Stimulated activated CD4-positive, alpha-beta T cell treated with anti-CD3 and anti-CD28 coated beads, TNF-alpha, amount 100 ng/mL, for 1 hour (primary cell): Measurements from ENCODE around the gene PLXNB3.

Experiments
- DNase-seq, 3 donors: peaks; one replicate each; pipeline ENCODE4 v3.0.0-alpha.2; 2020; ENCODE audit warnings: low read depth in 3 of 3, low spot score in 1 of 3

The PLXNB3 gene

GRCh38 chrX:153773741-153774575, 9.9 kb downstream of the PLXNB3 start:
- no peak for DNase-seq

GRCh38 chrX:153774576-153775292, 10.7 kb downstream of the PLXNB3 start:
- DNase-seq, result no peak

- no peak for DNase-seq
Measured at GRCh38 chrX:153775293-153776119, 11.5 kb downstream of the PLXNB3 start.

GRCh38 chrX:153776120-153776599, 12.1 kb downstream of the PLXNB3 start:
- DNase-seq, result no peak

GRCh38 chrX:153776611-153777045, 12.6 kb downstream of the PLXNB3 start:
- DNase-seq, result no peak

GRCh38 chrX:153777261-153778090, 13.4 kb downstream of the PLXNB3 start:
- no peak for DNase-seq

GRCh38 chrX:153778181-153778580, 14.1 kb downstream of the PLXNB3 start:
- DNase-seq, result no peak

GRCh38 chrX:153778684-153779101, 14.6 kb downstream of the PLXNB3 start:
- DNase-seq, result no peak

- no peak for DNase-seq
Measured at GRCh38 chrX:153779891-153780677, 16.0 kb downstream of the PLXNB3 start.

GRCh38 chrX:153780678-153781427, 16.8 kb downstream of the PLXNB3 start, which contains the start of gene SRPK3:
Gene SRPK3 (plus strand): TSS chrX:153781041. CDS start chrX:153781087, 46 bp downstream.
- no peak for DNase-seq

- DNase-seq, result no peak
Measured at GRCh38 chrX:153781428-153782047, 17.5 kb downstream of the PLXNB3 start.

- DNase-seq, result no peak
Measured at GRCh38 chrX:153782313-153782712, 18.3 kb downstream of the PLXNB3 start.

GRCh38 chrX:153782871-153783270, 18.8 kb downstream of the PLXNB3 start:
- DNase-seq, result no peak

- DNase-seq, result no peak
Measured at GRCh38 chrX:153783378-153784013, 19.4 kb downstream of the PLXNB3 start.

GRCh38 chrX:153784325-153784967, 20.4 kb downstream of the PLXNB3 start:
- DNase-seq, result no peak

- DNase-seq, result no peak
Measured at GRCh38 chrX:153786669-153787068, 22.6 kb downstream of the PLXNB3 start.

GRCh38 chrX:153789654-153790053, 25.6 kb downstream of the PLXNB3 start:
- no peak for DNase-seq
